Neural progenitor cell (in vitro differentiated cells): ENCODE measurements around the gene WDR33. TPM values are rescaled to one million over a fixed set of nuclear protein-coding genes. Genes with fewer than 3 reads are reported as not detected.
A peak's percentile ranks its signal among the peaks of the same experiment; 100 is the strongest.

Experiments used
- DNase-seq: peaks from one replicate; pipeline ENCODE4 v3.0.0-alpha.2; 2016; ENCODE audit warnings: low spot score
- H2AFZ ChIP-seq: fragments of 200-600 bp; sonication (generic); replicated peaks from 2 replicates; pipeline ENCODE4 v1.6.1; 2016; ENCODE audit warnings: antibody characterized with exemption
- H3F3A ChIP-seq: fragments of 200-600 bp; sonication (generic); 2 replicates; pipeline ENCODE4 v1.6.1; 2016; ENCODE audit warnings: antibody characterized with exemption, low read depth
- H3K27ac ChIP-seq: fragments of 200-600 bp; sonication (generic); 2 replicates; pipeline ENCODE4 v1.5.1; 2016; ENCODE audit warnings: mild to moderate bottlenecking
- H3K27me3 ChIP-seq: fragments of 200-600 bp; sonication (generic); 2 replicates; pipeline ENCODE4 v1.6.1; 2016; ENCODE audit warnings: mild to moderate bottlenecking, moderate library complexity
- H3K36me3 ChIP-seq: fragments of 200-600 bp; sonication (generic); 2 replicates; pipeline ENCODE4 v1.5.1; 2016
- H3K4me1 ChIP-seq: fragments of 200-600 bp; sonication (generic); 2 replicates; pipeline ENCODE4 v1.6.1; 2016; ENCODE audit warnings: mixed run types
- H3K4me2 ChIP-seq: fragments of 200-600 bp; sonication (generic); 2 replicates; pipeline ENCODE4 v1.6.1; 2016
- H3K4me3 ChIP-seq: fragments of 200-600 bp; sonication (generic); 2 replicates; pipeline ENCODE4 v1.5.1; 2016
- H3K79me2 ChIP-seq: fragments of 200-600 bp; sonication (generic); 2 replicates; pipeline ENCODE4 v1.6.1; 2016; ENCODE audit warnings: low read depth
- H3K9ac ChIP-seq: fragments of 200-600 bp; sonication (generic); 2 replicates; pipeline ENCODE4 v1.6.1; 2016
- H3K9me3 ChIP-seq: fragments of 200-600 bp; sonication (generic); 2 replicates; pipeline ENCODE4 v1.5.1; 2016; ENCODE audit warnings: low read depth
- H4K20me1 ChIP-seq: fragments of 200-600 bp; sonication (generic); 2 replicates; pipeline ENCODE4 v1.6.1; 2016; ENCODE audit warnings: low read depth
- H3K27ac Mint-ChIP-seq: 3 replicates; pipeline ENCODE4 v1.8.0; 2021; ENCODE audit warnings: mixed read lengths
- H3K27me3 Mint-ChIP-seq: 2 replicates; pipeline ENCODE4 v1.8.0; 2022; ENCODE audit warnings: low read depth, mild to moderate bottlenecking, inconsistent platforms, moderate library complexity, mixed read lengths; ENCODE audit not compliant: insufficient read depth
- H3K36me3 Mint-ChIP-seq: 3 replicates; pipeline ENCODE4 v1.8.0; 2021; ENCODE audit warnings: mixed read lengths
- H3K4me1 Mint-ChIP-seq: 3 replicates; pipeline ENCODE4 v1.8.0; 2021; ENCODE audit warnings: mixed read lengths
- H3K4me3 Mint-ChIP-seq: 3 replicates; pipeline ENCODE4 v1.8.0; 2021; ENCODE audit warnings: mild to moderate bottlenecking, moderate library complexity, mixed read lengths
- H3K9me3 Mint-ChIP-seq: 3 replicates; pipeline ENCODE4 v1.8.0; 2020; ENCODE audit warnings: mixed read lengths
- CTCF ChIP-seq: fragments of 200-600 bp; sonication (generic); IDR thresholded peaks from 2 replicates; pipeline ENCODE4 v1.5.1; 2017; ENCODE audit warnings: antibody characterized with exemption, mild to moderate bottlenecking
- EZH2 ChIP-seq: fragments of 200-600 bp; sonication (generic); IDR thresholded peaks from 2 replicates; pipeline ENCODE4 v1.6.1; 2017; ENCODE audit warnings: antibody characterized with exemption, mild to moderate bottlenecking, moderate library complexity
- EZH2phosphoT487 ChIP-seq: fragments of 200-600 bp; sonication (generic); IDR thresholded peaks from 2 replicates; pipeline ENCODE4 v1.6.1; 2017; ENCODE audit warnings: antibody characterized with exemption
- total RNA-seq: library from RNA; depleted of rRNA; stranded (reverse); fragments of >200 nt; gene quantifications from 2 replicates; pipeline ENCODE4 v1.2.3, GENCODE V29; 2015; ENCODE audit warnings: low replicate concordance

Gene WDR33
- total RNA-seq, 1 donor from 2014 or later: 83.4 TPM

- no peaks in the 10 kb centered on the region for H3F3A ChIP-seq
- peaks cover 8% of the 10 kb centered on the region for H3K4me1 ChIP-seq
- H3K27ac ChIP-seq: no peak overlapping the region
- DNase-seq: no peak
- H3K79me2 ChIP-seq: no peaks in the 10 kb centered on the region
- peaks cover 5% of the 10 kb centered on the region for H4K20me1 ChIP-seq
- no peaks in the 10 kb centered on the region for H3K4me1 Mint-ChIP-seq
- H3K9me3 ChIP-seq: no peaks in the 10 kb centered on the region
- TF ChIP-seq CTCF (no peak), EZH2 (no peak), EZH2phosphoT487 (no peak)
- H3K27me3 ChIP-seq: peaks cover 65% of the 10 kb centered on the region
- peaks cover 18% of the 10 kb centered on the region for H3K9me3 Mint-ChIP-seq
- H3K27ac Mint-ChIP-seq: no peak overlapping the region
- no peak overlapping the region for H3K9ac ChIP-seq
- H3K36me3 ChIP-seq: no peaks in the 10 kb centered on the region
- no peak overlapping the region for H2AFZ ChIP-seq
- no peak overlapping the region for H3K4me2 ChIP-seq
- no peak overlapping the region for H3K4me3 ChIP-seq
- no peak overlapping the region for H3K4me3 Mint-ChIP-seq
- peaks cover 24% of the 10 kb centered on the region for H3K27me3 Mint-ChIP-seq
- no peaks in the 10 kb centered on the region for H3K36me3 Mint-ChIP-seq
Observed at GRCh38 chr2:127669056-127669455, 141.9 kb downstream of the WDR33 start.

GRCh38 chr2:127665267-127665893 is 145.6 kb downstream of the WDR33 start:
- H3K4me3 ChIP-seq: no peak overlapping the region
- H3K9ac ChIP-seq: no peak overlapping the region
- Mint-ChIP-seq H3K4me1 (peaks cover 13% of the 10 kb centered on the region), H3K27me3 (peaks cover 18% of the 10 kb centered on the region), H3K36me3 (no peaks in the 10 kb centered on the region), H3K27ac (no peak overlapping the region), H3K4me3 (no peak overlapping the region), H3K9me3 (peaks cover 17% of the 10 kb centered on the region)
- no peaks in the 10 kb centered on the region for H3K79me2 ChIP-seq
- no peaks in the 10 kb centered on the region for H4K20me1 ChIP-seq
- H2AFZ ChIP-seq: no peak overlapping the region
- H3K27me3 ChIP-seq: peaks cover 53% of the 10 kb centered on the region
- no peak overlapping the region for H3K4me2 ChIP-seq
- no peak overlapping the region for H3K27ac ChIP-seq
- TF ChIP-seq EZH2phosphoT487 (no peak), EZH2 (no peak), CTCF (no peak)
- H3K36me3 ChIP-seq: no peaks in the 10 kb centered on the region
- H3F3A ChIP-seq: no peaks in the 10 kb centered on the region
- DNase-seq: no peak
- H3K4me1 ChIP-seq: peaks cover 8% of the 10 kb centered on the region
- H3K9me3 ChIP-seq: no peaks in the 10 kb centered on the region

- Histone ChIP-seq H3K9ac (no peak overlapping the region), H3K36me3 (no peaks in the 10 kb centered on the region), H3K9me3 (no peaks in the 10 kb centered on the region), H3K4me1 (peaks cover 8% of the 10 kb centered on the region), H4K20me1 (no peaks in the 10 kb centered on the region), H3F3A (no peaks in the 10 kb centered on the region), H3K79me2 (no peaks in the 10 kb centered on the region), H3K27me3 (peaks cover 53% of the 10 kb centered on the region), H3K27ac (no peak overlapping the region), H3K4me2 (peak overlapping the region; percentile 91), H3K4me3 (no peak overlapping the region), H2AFZ (no peak overlapping the region)
- H3K4me3 Mint-ChIP-seq: peak overlapping the region; percentile 27
- H3K27ac Mint-ChIP-seq: no peak overlapping the region
- no peak for DNase-seq
- TF ChIP-seq EZH2 (no peak), CTCF (no peak), EZH2phosphoT487 (no peak)
- H3K4me1 Mint-ChIP-seq: peaks cover 13% of the 10 kb centered on the region
- H3K36me3 Mint-ChIP-seq: no peaks in the 10 kb centered on the region
- peaks cover 16% of the 10 kb centered on the region for H3K9me3 Mint-ChIP-seq
- H3K27me3 Mint-ChIP-seq: peaks cover 19% of the 10 kb centered on the region
Observed at GRCh38 chr2:127664895-127665225, 146.1 kb downstream of the WDR33 start.
